Activated CD4-positive, alpha-beta memory T cell treated with anti-CD3 and anti-CD28 coated beads, Interleukin-2, amount 10 ng/mL, durations not matched to agents 7 days and 5 days (primary cell): ENCODE results near the gene PPP2R3B. TPM values are rescaled to one million over a fixed set of nuclear protein-coding genes. Genes with fewer than 3 reads are reported as not detected.

Experiments
- total RNA-seq, 2 experiments: library from RNA; stranded (reverse); gene quantifications; one replicate each; pipeline ENCODE4 v1.2.3, GENCODE V29; 2021

Gene PPP2R3B
- total RNA-seq, 2 experiments from 2014 or later: 26.1 to 26.3 TPM

Other genes starting within 250 kb of the PPP2R3B start
- gene PLCXD1, start 105.5 kb downstream of the PPP2R3B start, total RNA-seq: 10 to 100 TPM; 34.5 to 35.5 TPM
- 10 to 100 TPM; 46.2 to 46.7 TPM for gene GTPBP6, start 68.1 kb downstream of the PPP2R3B start, total RNA-seq
- gene SHOX, start 243.9 kb upstream of the PPP2R3B start, total RNA-seq: not detected